Kidney epithelial cell (primary cell): ENCODE data around the gene RGS19. TPM values are rescaled to one million over a fixed set of nuclear protein-coding genes. Genes with fewer than 3 reads are reported as not detected.

Experiments
- DNase-seq: peaks from one replicate; pipeline ENCODE4 v3.0.0-alpha.2; 2010; ENCODE audit warnings: low read depth
- H3K27me3 ChIP-seq: 2 replicates; pipeline ENCODE4 v1.6.0; 2011; ENCODE audit warnings: low read length; ENCODE audit not compliant: control insufficient read depth, insufficient read depth
- H3K36me3 ChIP-seq: 2 replicates; pipeline ENCODE4 v1.5.1; 2011; ENCODE audit warnings: low read length; ENCODE audit not compliant: control insufficient read depth, insufficient read depth
- H3K4me3 ChIP-seq: 2 replicates; pipeline ENCODE4 v1.5.1; 2011; ENCODE audit warnings: low read depth, mild to moderate bottlenecking, control low read depth, low read length
- total RNA-seq: library from RNA; depleted of rRNA; stranded (reverse); fragments of >200 nt; gene quantifications from 2 replicates; pipeline ENCODE4 v1.2.3, GENCODE V29; 2015
- TF ChIP-seq, protein P1 (sequence below): IDR thresholded peaks from 2 replicates; pipeline ENCODE4 v1.5.1; 2011; ENCODE audit warnings: mild to moderate bottlenecking, moderate library complexity, low read length, control low read depth, inconsistent platforms; ENCODE audit not compliant: insufficient read depth, poor library complexity, severe bottlenecking

The RGS19 gene
- total RNA-seq, 1 donor from 2014 or later, result 14.1 TPM

DNA sequence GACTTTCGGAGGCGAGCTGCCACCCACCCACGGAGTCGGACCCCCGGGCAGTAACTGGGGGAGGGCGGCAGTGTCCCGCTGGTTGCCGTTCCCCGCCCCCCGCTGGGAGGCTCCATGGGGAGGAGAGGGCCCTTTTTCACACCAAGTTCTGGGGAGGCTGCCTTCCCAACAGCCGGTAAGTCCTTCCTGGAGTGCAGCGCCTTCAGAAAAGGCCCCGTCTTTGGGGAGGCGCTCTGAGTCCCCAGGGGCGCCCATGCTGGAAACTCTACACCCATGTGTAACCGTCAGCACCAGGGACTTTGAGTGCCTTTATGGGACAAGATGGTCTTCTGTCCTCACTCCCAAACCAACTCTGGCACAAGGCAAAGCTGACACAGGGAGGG lies 29.4 kb downstream of the RGS19 start:
- H3K4me3 ChIP-seq, result no peak overlapping the region
- DNase-seq, result no peak
- no peaks in the 10 kb centered on the region for H3K36me3 ChIP-seq
- TF ChIP-seq, protein P1, sequence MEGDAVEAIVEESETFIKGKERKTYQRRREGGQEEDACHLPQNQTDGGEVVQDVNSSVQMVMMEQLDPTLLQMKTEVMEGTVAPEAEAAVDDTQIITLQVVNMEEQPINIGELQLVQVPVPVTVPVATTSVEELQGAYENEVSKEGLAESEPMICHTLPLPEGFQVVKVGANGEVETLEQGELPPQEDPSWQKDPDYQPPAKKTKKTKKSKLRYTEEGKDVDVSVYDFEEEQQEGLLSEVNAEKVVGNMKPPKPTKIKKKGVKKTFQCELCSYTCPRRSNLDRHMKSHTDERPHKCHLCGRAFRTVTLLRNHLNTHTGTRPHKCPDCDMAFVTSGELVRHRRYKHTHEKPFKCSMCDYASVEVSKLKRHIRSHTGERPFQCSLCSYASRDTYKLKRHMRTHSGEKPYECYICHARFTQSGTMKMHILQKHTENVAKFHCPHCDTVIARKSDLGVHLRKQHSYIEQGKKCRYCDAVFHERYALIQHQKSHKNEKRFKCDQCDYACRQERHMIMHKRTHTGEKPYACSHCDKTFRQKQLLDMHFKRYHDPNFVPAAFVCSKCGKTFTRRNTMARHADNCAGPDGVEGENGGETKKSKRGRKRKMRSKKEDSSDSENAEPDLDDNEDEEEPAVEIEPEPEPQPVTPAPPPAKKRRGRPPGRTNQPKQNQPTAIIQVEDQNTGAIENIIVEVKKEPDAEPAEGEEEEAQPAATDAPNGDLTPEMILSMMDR, result no peak
- H3K27me3 ChIP-seq, result peaks cover 79% of the 10 kb centered on the region

DNA sequence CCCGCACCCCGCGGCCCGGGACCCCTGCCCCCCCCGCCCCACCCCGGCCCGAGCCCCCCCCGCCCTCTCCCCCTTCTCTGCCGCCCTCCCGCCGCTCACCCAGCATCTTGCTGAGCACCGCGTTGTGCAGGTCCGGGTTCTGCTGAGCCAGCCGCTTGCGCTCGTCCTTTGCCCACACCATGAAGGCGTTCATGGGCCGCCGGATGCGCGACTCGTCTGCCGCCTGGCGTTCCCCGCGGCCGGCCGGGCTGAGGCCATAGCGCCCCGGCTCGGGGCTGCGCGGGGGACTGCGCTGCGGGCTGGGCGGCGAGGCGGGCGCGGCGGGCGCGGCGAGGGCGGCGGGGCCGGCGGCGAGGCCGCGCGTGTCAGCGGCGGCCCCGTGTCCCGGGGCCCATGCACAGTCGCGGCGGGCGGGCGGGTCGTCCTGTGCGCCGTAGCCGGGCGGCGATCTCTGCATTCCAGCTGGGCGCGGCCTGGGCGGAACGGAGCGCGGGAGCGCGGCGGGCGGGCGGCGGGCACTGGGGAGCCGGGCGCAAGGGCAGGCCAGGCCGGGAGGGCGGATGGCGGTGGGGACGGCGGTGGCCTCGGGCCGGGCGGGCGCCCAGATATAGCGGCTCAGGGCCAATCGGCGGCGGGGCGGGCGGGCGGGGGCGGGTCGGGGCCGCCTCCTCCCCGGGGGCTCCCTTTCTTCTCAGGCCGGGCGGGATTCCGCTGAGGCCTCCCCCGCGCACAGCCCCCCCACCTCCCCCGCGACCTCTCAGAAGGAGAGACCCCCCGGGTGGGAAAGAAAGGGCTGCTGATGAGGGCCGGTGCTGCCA lies 30.0 kb downstream of the RGS19 start, which contains the start of gene SOX18:
TSS of gene SOX18 (minus strand) at position 580 of the 818 bp plus-strand sequence. CDS start at position 457, 123 bp downstream.
- no peak for DNase-seq
- TF ChIP-seq, protein P1, result no peak
- H3K27me3 ChIP-seq, result peaks cover 77% of the 10 kb centered on the region
- H3K36me3 ChIP-seq, result no peaks in the 10 kb centered on the region
- H3K4me3 ChIP-seq, result no peak within 1 kb of the TSS

DNA sequence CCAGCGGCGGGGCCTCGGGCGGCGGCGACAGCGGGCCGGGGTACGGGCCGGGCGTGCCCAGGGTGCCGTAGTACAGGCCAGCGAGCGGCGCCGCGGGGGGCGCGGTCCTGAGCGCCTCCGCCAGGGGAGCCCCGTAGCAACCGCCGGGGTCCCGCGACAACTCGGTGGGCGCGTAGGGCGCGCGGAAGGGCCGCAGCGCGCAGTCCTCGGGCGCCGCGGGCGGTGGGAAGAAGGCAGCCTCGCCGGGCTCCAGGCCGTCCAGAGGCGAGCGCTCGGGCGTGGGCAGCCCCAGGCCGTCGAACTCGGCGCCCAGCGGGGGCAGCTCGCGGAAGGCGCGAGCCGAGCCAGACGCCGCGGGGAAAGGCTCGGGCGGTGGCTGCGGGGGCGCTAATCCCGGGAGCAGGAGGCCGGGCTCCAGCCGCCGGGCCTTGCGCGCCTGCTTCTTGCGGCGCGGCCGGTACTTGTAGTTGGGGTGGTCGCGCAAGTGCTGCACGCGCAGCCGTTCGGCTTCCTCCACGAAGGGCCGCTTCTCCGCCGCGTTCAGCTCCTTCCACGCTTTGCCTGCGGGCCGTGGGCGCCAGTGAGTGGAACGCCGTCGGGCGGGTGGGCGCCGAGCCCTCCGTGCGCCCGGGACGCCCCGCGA lies 30.8 kb downstream of the RGS19 start:
- TF ChIP-seq, protein P1, result no peak
- Histone ChIP-seq H3K27me3 (peaks cover 73% of the 10 kb centered on the region), H3K4me3 (no peak overlapping the region)

DNA sequence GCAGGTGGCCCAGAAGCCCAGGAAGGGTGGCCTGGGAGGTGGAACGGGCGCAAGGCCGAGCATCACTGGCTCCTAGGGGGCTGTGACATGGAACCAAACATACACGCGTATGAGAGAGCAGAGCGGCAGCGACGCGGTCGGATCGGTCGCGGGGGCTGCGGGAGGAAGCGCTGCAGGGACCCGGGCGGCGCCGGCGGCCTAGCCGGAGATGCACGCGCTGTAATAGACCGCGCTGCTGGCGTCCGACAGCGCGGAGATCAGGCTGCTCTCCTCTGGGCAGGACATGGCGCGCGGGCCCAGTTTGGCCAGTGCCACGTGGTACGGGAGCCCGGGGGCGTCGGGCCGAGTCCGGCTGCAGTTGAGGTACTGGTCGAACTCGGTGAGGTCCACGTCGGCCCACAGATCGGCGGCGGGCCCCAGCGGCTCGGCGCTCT lies 31.3 kb downstream of the RGS19 start:
- H3K27me3 ChIP-seq, result peaks cover 68% of the 10 kb centered on the region
- H3K36me3 ChIP-seq, result no peaks in the 10 kb centered on the region
- DNase-seq, result no peak
- H3K4me3 ChIP-seq, result no peak overlapping the region
- TF ChIP-seq, protein P1, result no peak

More for the DNA sequence above, 30.8 kb downstream of the RGS19 start:
- no peaks in the 10 kb centered on the region for H3K36me3 ChIP-seq
- DNase-seq, result no peak

DNA sequence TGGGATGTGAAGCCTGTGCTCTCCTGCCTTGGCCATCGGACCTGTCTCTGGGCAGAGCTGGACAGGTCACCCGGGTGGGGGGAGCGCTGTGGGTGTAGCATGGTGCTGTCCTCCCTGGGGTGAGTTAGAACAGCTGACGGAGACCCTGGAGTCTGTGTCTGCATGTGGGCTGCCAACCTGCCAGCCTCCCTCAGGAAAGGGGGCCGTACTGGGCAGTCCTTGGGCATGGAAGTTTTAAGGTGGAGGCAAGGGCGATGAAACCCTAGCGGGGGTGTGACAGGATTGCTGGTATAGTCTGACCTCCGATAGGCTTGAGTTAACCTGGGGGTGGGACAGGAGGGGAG lies 32.3 kb downstream of the RGS19 start:
- no peaks in the 10 kb centered on the region for H3K36me3 ChIP-seq
- DNase-seq, result no peak
- H3K4me3 ChIP-seq, result no peak overlapping the region
- peaks cover 64% of the 10 kb centered on the region for H3K27me3 ChIP-seq
- TF ChIP-seq, protein P1, result no peak
